Erythroblast (primary cell): ENCODE data around the gene ATP8A1.

Experiments
- GATA1 ChIP-seq: IDR thresholded peaks from 2 replicates; pipeline ENCODE4 v1.6.1; 2011; ENCODE audit warnings: low read depth, mild to moderate bottlenecking, control low read depth, low read length, moderate library complexity
- POLR2A ChIP-seq: IDR thresholded peaks from 2 replicates; pipeline ENCODE4 v1.6.1; 2011; ENCODE audit warnings: mild to moderate bottlenecking, low read length

GRCh38 chr4:42625329-42625728 is 31.6 kb downstream of the ATP8A1 start:
- TF ChIP-seq POLR2A, result no peak
- TF ChIP-seq GATA1, result no peak
